Cardiac fibroblast (primary cell): ENCODE data around the gene CEP170B.
"Not testable (repeated sequence)": the region's sequence is repeated elsewhere in the genome, so short reads cannot be mapped to it uniquely, and the experiment has no call there.

Source experiments
- DNase-seq, 2 donors: peaks; one replicate each; pipeline versions ENCODE4 v3.0.0 to v3.0.0-alpha.2; 2010; ENCODE audit warnings: low read depth in 2 of 2
- H3K4me3 ChIP-seq, 2 donors: replicated peaks in 1 of 2; 1 replicate in 1 of 2; 2 replicates in 1 of 2; pipeline ENCODE4 v1.5.1; 2011; ENCODE audit warnings: low read depth in 2 of 2, low read length in 2 of 2, mild to moderate bottlenecking in 2 of 2, moderate library complexity in 1 of 2
- TF ChIP-seq, protein P1 (sequence below): IDR thresholded peaks from one replicate; pipeline ENCODE4 v1.5.1; 2011; ENCODE audit warnings: low read depth, mild to moderate bottlenecking, low read length, inconsistent platforms

CEP170B gene

GRCh38 chr14:104856869-104857860 lies 7.9 kb upstream of the CEP170B start:
- TF ChIP-seq, protein P1, sequence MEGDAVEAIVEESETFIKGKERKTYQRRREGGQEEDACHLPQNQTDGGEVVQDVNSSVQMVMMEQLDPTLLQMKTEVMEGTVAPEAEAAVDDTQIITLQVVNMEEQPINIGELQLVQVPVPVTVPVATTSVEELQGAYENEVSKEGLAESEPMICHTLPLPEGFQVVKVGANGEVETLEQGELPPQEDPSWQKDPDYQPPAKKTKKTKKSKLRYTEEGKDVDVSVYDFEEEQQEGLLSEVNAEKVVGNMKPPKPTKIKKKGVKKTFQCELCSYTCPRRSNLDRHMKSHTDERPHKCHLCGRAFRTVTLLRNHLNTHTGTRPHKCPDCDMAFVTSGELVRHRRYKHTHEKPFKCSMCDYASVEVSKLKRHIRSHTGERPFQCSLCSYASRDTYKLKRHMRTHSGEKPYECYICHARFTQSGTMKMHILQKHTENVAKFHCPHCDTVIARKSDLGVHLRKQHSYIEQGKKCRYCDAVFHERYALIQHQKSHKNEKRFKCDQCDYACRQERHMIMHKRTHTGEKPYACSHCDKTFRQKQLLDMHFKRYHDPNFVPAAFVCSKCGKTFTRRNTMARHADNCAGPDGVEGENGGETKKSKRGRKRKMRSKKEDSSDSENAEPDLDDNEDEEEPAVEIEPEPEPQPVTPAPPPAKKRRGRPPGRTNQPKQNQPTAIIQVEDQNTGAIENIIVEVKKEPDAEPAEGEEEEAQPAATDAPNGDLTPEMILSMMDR = no peak
- no peak overlapping the region for H3K4me3 ChIP-seq
- DNase-seq = no peak

- H3K4me3 ChIP-seq, DNase-seq: not testable (repeated sequence)
These were observed 7.1 kb upstream of the CEP170B start for GRCh38 chr14:104857931-104858330.

GRCh38 chr14:104858811-104859426 lies 6.1 kb upstream of the CEP170B start:
- TF ChIP-seq, protein P1 = no peak
- DNase-seq = no peak
- no peak overlapping the region for H3K4me3 ChIP-seq

GRCh38 chr14:104859900-104860299 lies 5.2 kb upstream of the CEP170B start:
- H3K4me3 ChIP-seq = no peak overlapping the region
- TF ChIP-seq, protein P1 = no peak
- DNase-seq = no peak

- TF ChIP-seq, protein P1 = no peak
- H3K4me3 ChIP-seq = no peak overlapping the region
- DNase-seq = no peak
These were observed 4.7 kb upstream of the CEP170B start for GRCh38 chr14:104860414-104860813.

DNA sequence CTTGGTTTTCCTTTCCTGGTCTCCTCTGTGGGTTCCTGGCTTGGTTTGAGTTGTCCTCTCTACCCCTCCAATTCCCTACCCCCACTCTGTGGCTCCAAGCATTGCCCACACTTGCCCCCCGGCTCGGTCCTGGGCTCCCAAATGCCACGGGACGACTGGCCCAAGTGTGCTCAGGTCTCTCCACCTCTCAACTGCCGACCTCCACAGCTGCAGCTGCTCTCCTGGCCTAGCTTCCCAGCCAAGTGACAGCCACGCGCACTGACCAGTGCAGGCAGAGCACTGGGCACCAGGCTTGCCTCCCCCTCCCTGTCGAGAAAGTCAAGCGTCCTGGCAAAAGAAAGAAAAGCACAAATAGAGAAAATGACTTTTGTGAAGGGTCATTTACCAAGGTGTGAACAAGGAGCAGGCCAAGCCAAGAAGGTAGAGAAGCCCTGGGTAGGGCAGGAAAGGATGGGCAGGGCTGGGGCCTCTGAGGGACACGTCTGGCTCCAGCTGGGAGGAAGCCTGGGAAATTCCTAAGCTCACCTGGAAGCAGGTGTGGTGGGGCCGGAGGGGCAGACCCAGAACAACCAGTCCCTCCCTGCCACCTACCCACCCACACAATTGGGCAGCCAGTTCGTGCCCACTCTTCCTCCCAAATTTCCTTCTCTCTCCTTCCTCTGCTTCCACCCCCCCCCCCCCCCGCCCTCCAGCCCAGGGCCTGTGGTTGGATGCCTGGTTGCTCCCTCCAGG lies 1.8 kb upstream of the CEP170B start:
- TF ChIP-seq, protein P1 = no peak
- no peak overlapping the region for H3K4me3 ChIP-seq
- DNase-seq = no peak

- no peak for DNase-seq
- TF ChIP-seq, protein P1 = no peak
- peak overlapping the region in 1 of 2 donors; percentile 40 for H3K4me3 ChIP-seq
These were observed 1.2 kb upstream of the CEP170B start for GRCh38 chr14:104863923-104864266.
